ENCODE data around the gene PTPN21.
"Not testable (repeated sequence)": the region's sequence is repeated elsewhere in the genome, so short reads cannot be mapped to it uniquely, and the experiment has no call there.

Gene PTPN21

GRCh38 chr14:88551980-88552431 lies 2.8 kb downstream of the PTPN21 start:
- DNase-seq (ENCODE audit: low spot score) = peak; percentile 25

GRCh38 chr14:88551094-88551870 lies 3.5 kb downstream of the PTPN21 start:
- peak; percentile 85 for DNase-seq (ENCODE audit: low spot score)

GRCh38 chr14:88550078-88550477 lies 4.7 kb downstream of the PTPN21 start:
- DNase-seq (ENCODE audit: low spot score) = no peak

GRCh38 chr14:88547386-88547780 lies 7.4 kb downstream of the PTPN21 start:
- no peak for DNase-seq (ENCODE audit: low spot score)

GRCh38 chr14:88546621-88547385 lies 8.0 kb downstream of the PTPN21 start:
- no peak for DNase-seq (ENCODE audit: low spot score)

GRCh38 chr14:88545256-88545655 lies 9.6 kb downstream of the PTPN21 start:
- no peak for DNase-seq (ENCODE audit: low spot score)

- no peak for DNase-seq (ENCODE audit: low spot score)
Observed at GRCh38 chr14:88542857-88543795, 11.7 kb downstream of the PTPN21 start.

- no peak for DNase-seq (ENCODE audit: low spot score)
Observed at GRCh38 chr14:88541324-88541723, 13.5 kb downstream of the PTPN21 start.

GRCh38 chr14:88535813-88536212 lies 19.0 kb downstream of the PTPN21 start:
- no peak for DNase-seq (ENCODE audit: low spot score)

- DNase-seq (ENCODE audit: low spot score) = peak; percentile 22
Observed at GRCh38 chr14:88535149-88535548, 19.7 kb downstream of the PTPN21 start.

- DNase-seq (ENCODE audit: low spot score) = no peak
Observed at GRCh38 chr14:88533064-88533602, 21.7 kb downstream of the PTPN21 start.

GRCh38 chr14:88529889-88530288 lies 24.9 kb downstream of the PTPN21 start:
- not testable (repeated sequence) for DNase-seq (ENCODE audit: low spot score)

- DNase-seq (ENCODE audit: low spot score) = no peak
Observed at GRCh38 chr14:88522393-88522792, 32.4 kb downstream of the PTPN21 start.

GRCh38 chr14:88521818-88522217 lies 33.0 kb downstream of the PTPN21 start:
- DNase-seq (ENCODE audit: low spot score) = no peak

GRCh38 chr14:88519907-88520306 lies 34.9 kb downstream of the PTPN21 start:
- no peak for DNase-seq (ENCODE audit: low spot score)

- DNase-seq (ENCODE audit: low spot score) = no peak
Observed at GRCh38 chr14:88518592-88519512, 36.0 kb downstream of the PTPN21 start.

GRCh38 chr14:88516861-88517357 lies 37.9 kb downstream of the PTPN21 start:
- DNase-seq (ENCODE audit: low spot score) = no peak

GRCh38 chr14:88515499-88516221 lies 39.1 kb downstream of the PTPN21 start:
- DNase-seq (ENCODE audit: low spot score) = no peak

- no peak for DNase-seq (ENCODE audit: low spot score)
Observed at GRCh38 chr14:88507208-88507607, 47.6 kb downstream of the PTPN21 start.

- DNase-seq (ENCODE audit: low spot score) = no peak
Observed at GRCh38 chr14:88505621-88506020, 49.2 kb downstream of the PTPN21 start.
